H9 (cell line): ENCODE results near the gene ABCC4. TPM values are rescaled to one million over a fixed set of nuclear protein-coding genes. Genes with fewer than 3 reads are reported as not detected.

ENCODE experiments used
- DNase-seq: peaks from one replicate; pipeline ENCODE4 v3.0.0-alpha.2; 2017
- H2AFZ ChIP-seq: one replicate; pipeline ENCODE4 v1.6.1; 2013; ENCODE audit warnings: mild to moderate bottlenecking, low read length, control low read depth, moderate library complexity
- H2AK5ac ChIP-seq: 2 replicates; pipeline ENCODE4 v1.6.1; 2013; ENCODE audit warnings: low read length, control low read depth, mixed read lengths; ENCODE audit not compliant: insufficient read length
- H2BK120ac ChIP-seq: one replicate; pipeline ENCODE4 v1.6.1; 2013; ENCODE audit warnings: low read depth, mild to moderate bottlenecking, low read length, control low read depth, inconsistent platforms; ENCODE audit not compliant: poor library complexity, severe bottlenecking
- H2BK12ac ChIP-seq: 2 replicates; pipeline ENCODE4 v1.6.1; 2013; ENCODE audit warnings: low read length, control low read depth, mixed read lengths, low read depth; ENCODE audit not compliant: insufficient read length
- H2BK15ac ChIP-seq: 2 replicates; pipeline ENCODE4 v1.6.1; 2013; ENCODE audit warnings: low read depth, low read length, control low read depth
- H2BK20ac ChIP-seq: one replicate; pipeline ENCODE4 v1.6.1; 2013; ENCODE audit warnings: low read depth, mild to moderate bottlenecking, low read length, control low read depth, inconsistent platforms; ENCODE audit not compliant: poor library complexity, severe bottlenecking
- H2BK5ac ChIP-seq: 2 replicates; pipeline ENCODE4 v1.6.1; 2013; ENCODE audit warnings: low read length, control low read depth, mixed read lengths; ENCODE audit not compliant: insufficient read length
- H3K14ac ChIP-seq: 2 replicates; pipeline ENCODE4 v1.6.1; 2013; ENCODE audit warnings: low read length, control low read depth; ENCODE audit not compliant: insufficient read depth
- H3K18ac ChIP-seq: 2 replicates; pipeline ENCODE4 v1.6.1; 2013; ENCODE audit warnings: low read depth, mild to moderate bottlenecking, mixed read lengths, low read length, control low read depth; ENCODE audit not compliant: insufficient read length
- H3K23ac ChIP-seq: 2 replicates; pipeline ENCODE4 v1.6.1; 2013; ENCODE audit warnings: low read length, control low read depth, mixed read lengths, low read depth; ENCODE audit not compliant: insufficient read length
- H3K23me2 ChIP-seq: 2 replicates; pipeline ENCODE4 v1.6.1; 2013; ENCODE audit warnings: low read depth, mild to moderate bottlenecking, mixed read lengths, low read length, control low read depth; ENCODE audit not compliant: insufficient read length, poor library complexity, severe bottlenecking
- H3K27ac ChIP-seq: 2 replicates; pipeline ENCODE4 v1.5.1; 2013; ENCODE audit warnings: low read length, control low read depth, mixed read lengths, low read depth; ENCODE audit not compliant: insufficient read length
- H3K27me3 ChIP-seq: 2 replicates; pipeline ENCODE4 v1.6.1; 2013; ENCODE audit warnings: low read length, control low read depth, inconsistent platforms; ENCODE audit not compliant: insufficient read depth
- H3K4ac ChIP-seq: 2 replicates; pipeline ENCODE4 v1.6.1; 2013; ENCODE audit warnings: low read depth, mild to moderate bottlenecking, control low read depth, inconsistent platforms, low read length, moderate library complexity
- H3K4me1 ChIP-seq: 2 replicates; pipeline ENCODE4 v1.6.1; 2013; ENCODE audit warnings: low read length, control low read depth, inconsistent platforms; ENCODE audit not compliant: insufficient read depth
- H3K4me2 ChIP-seq: 2 replicates; pipeline ENCODE4 v1.6.1; 2013; ENCODE audit warnings: low read length, control low read depth, mixed read lengths; ENCODE audit not compliant: insufficient read length, insufficient read depth
- H3K56ac ChIP-seq: 2 replicates; pipeline ENCODE4 v1.6.1; 2013; ENCODE audit warnings: low read depth, mild to moderate bottlenecking, mixed read lengths, low read length, control low read depth; ENCODE audit not compliant: insufficient read length
- H3K79me1 ChIP-seq: 2 replicates; pipeline ENCODE4 v1.6.1; 2013; ENCODE audit warnings: low read depth, mild to moderate bottlenecking, moderate library complexity, low read length, control low read depth, inconsistent platforms; ENCODE audit not compliant: insufficient read depth, poor library complexity, severe bottlenecking
- H3K79me2 ChIP-seq: 2 replicates; pipeline ENCODE4 v1.6.1; 2013; ENCODE audit warnings: low read length, control low read depth, inconsistent platforms; ENCODE audit not compliant: insufficient read depth
- H3K9ac ChIP-seq: 2 replicates; pipeline ENCODE4 v1.6.1; 2013; ENCODE audit warnings: low read length, control low read depth, mixed read lengths; ENCODE audit not compliant: insufficient read length; ENCODE audit errors: extremely low read depth
- H3K9me3 ChIP-seq: one replicate; pipeline ENCODE4 v1.6.1; 2013; ENCODE audit warnings: low read depth, low read length, inconsistent platforms; ENCODE audit not compliant: control insufficient read depth
- H3T11ph ChIP-seq: one replicate; pipeline ENCODE4 v1.6.1; 2013; ENCODE audit warnings: mild to moderate bottlenecking, low read length, control low read depth, inconsistent platforms
- H4K20me1 ChIP-seq: one replicate; pipeline ENCODE4 v1.6.1; 2013; ENCODE audit not compliant: control insufficient read depth, insufficient read length, insufficient read depth
- H4K5ac ChIP-seq: 2 replicates; pipeline ENCODE4 v1.6.1; 2013; ENCODE audit warnings: low read depth, mild to moderate bottlenecking, mixed read lengths, low read length, control low read depth; ENCODE audit not compliant: insufficient read length
- H4K8ac ChIP-seq: replicated peaks from 2 replicates; pipeline ENCODE4 v1.6.1; 2013; ENCODE audit warnings: low read length, control low read depth, mixed read lengths, low read depth; ENCODE audit not compliant: insufficient read length
- H4K91ac ChIP-seq: 2 replicates; pipeline ENCODE4 v1.6.1; 2013; ENCODE audit warnings: low read depth, mild to moderate bottlenecking, moderate library complexity, mixed read lengths, low read length, control low read depth; ENCODE audit not compliant: insufficient read length
- H3K27ac Mint-ChIP-seq, 3 experiments: 2 replicates in 2 of 3; 3 replicates in 1 of 3; pipeline ENCODE4 v1.8.0; 2020 to 2021; ENCODE audit warnings: mixed read lengths in 3 of 3, mild to moderate bottlenecking in 1 of 3, moderate library complexity in 1 of 3
- H3K27me3 Mint-ChIP-seq: 2 replicates; pipeline ENCODE4 v1.8.0; 2021; ENCODE audit warnings: low read depth, mild to moderate bottlenecking, moderate library complexity, mixed read lengths
- H3K36me3 Mint-ChIP-seq, 3 experiments: 2 replicates in 2 of 3; 3 replicates in 1 of 3; pipeline ENCODE4 v1.8.0; 2020 to 2021; ENCODE audit warnings: low read depth in 3 of 3, mixed read lengths in 3 of 3; ENCODE audit not compliant: insufficient read depth in 1 of 3
- H3K4me1 Mint-ChIP-seq, 2 experiments: 2 replicates each; pipeline ENCODE4 v1.8.0; 2020; ENCODE audit warnings: mixed read lengths in 2 of 2
- H3K4me3 Mint-ChIP-seq, 2 experiments: 2 replicates in 1 of 2; 3 replicates in 1 of 2; pipeline ENCODE4 v1.8.0; 2020 to 2021; ENCODE audit warnings: mild to moderate bottlenecking in 2 of 2, mixed read lengths in 2 of 2, moderate library complexity in 1 of 2
- H3K9me3 Mint-ChIP-seq, 2 experiments: 2 replicates in 1 of 2; 3 replicates in 1 of 2; pipeline ENCODE4 v1.8.0; 2020; ENCODE audit warnings: mild to moderate bottlenecking in 2 of 2, mixed read lengths in 2 of 2, moderate library complexity in 1 of 2
- CTCF ChIP-seq: fragments of 200-600 bp; sonication (generic); conservative IDR thresholded peaks from 3 replicates; pipeline ENCODE4 v1.8.0; 2021; ENCODE audit warnings: antibody characterized with exemption, mild to moderate bottlenecking
- WGBS: extraction: QIAGEN DNeasy Blood & Tissue Kit; methylation state at CpG from one replicate; pipeline ENCODE4 v1.1.7; 2013; ENCODE audit warnings: missing lambda C conversion rate, low lambda C conversion rate, mixed read lengths; ENCODE audit not compliant: insufficient read length; ENCODE audit errors: extremely low coverage; 5-methylcytosine and 5-hydroxymethylcytosine counted together
- total RNA-seq: library from RNA; stranded (reverse); gene quantifications from 2 replicates; pipeline ENCODE4 v1.2.1, GENCODE V29; 2021

The ABCC4 gene
- total RNA-seq, 1 experiment from 2014 or later = 5.9 TPM

- Histone ChIP-seq H3K79me1 (no peaks in the 10 kb centered on the region), H3K27ac (no peak overlapping the region), H2AK5ac (no peak overlapping the region), H3K79me2 (no peaks in the 10 kb centered on the region), H3K14ac (no peak overlapping the region), H3K23ac (no peak overlapping the region), H3K4me1 (peaks cover 2% of the 10 kb centered on the region; the same call in 1 of the 2 replicates), H4K5ac (no peak overlapping the region), H4K8ac (no peak overlapping the region), H3K56ac (no peak overlapping the region), H3K9ac (no peak overlapping the region), H3K18ac (no peak overlapping the region), H2BK120ac (no peak overlapping the region), H2AFZ (no peak overlapping the region), H4K91ac (no peak overlapping the region), H2BK15ac (no peak overlapping the region), H3K9me3 (no peaks in the 10 kb centered on the region), H3K4ac (no peak overlapping the region), H3K27me3 (no peaks in the 10 kb centered on the region), H4K20me1 (no peaks in the 10 kb centered on the region), H2BK5ac (no peak overlapping the region), H2BK20ac (no peak overlapping the region), H3T11ph (no peak overlapping the region), H3K4me2 (no peak overlapping the region), H2BK12ac (no peak overlapping the region), H3K23me2 (no peaks in the 10 kb centered on the region)
- no peak overlapping the region for H3K4me3 Mint-ChIP-seq
- WGBS = no CpG with 5 or more reads among the region's 1 CpG
- H3K4me1 Mint-ChIP-seq = peaks cover 32 to 35% of the 10 kb centered on the region in 2 experiments
- no peak overlapping the region for H3K27ac Mint-ChIP-seq
- no peak for TF ChIP-seq CTCF
- H3K27me3 Mint-ChIP-seq = peaks cover 3% of the 10 kb centered on the region; the same call in 1 of the 2 replicates
- H3K9me3 Mint-ChIP-seq = no peaks in the 10 kb centered on the region
- H3K36me3 Mint-ChIP-seq = peaks cover 0 to 2% (median 0%) of the 10 kb centered on the region in 3 experiments; a peak in 1 of 7 replicates
- no peak for DNase-seq
These were observed 313.4 kb downstream of the ABCC4 start for GRCh38 chr13:94987869-94988268.
